ENCODE results near the gene ICAM2. TPM values are rescaled to one million over a fixed set of nuclear protein-coding genes. Genes with fewer than 3 reads are reported as not detected.

Gene ICAM2
- total and polyA plus RNA-seq, 4 donors, result 9.6 to 17.5 (median 12.4) TPM

DNA sequence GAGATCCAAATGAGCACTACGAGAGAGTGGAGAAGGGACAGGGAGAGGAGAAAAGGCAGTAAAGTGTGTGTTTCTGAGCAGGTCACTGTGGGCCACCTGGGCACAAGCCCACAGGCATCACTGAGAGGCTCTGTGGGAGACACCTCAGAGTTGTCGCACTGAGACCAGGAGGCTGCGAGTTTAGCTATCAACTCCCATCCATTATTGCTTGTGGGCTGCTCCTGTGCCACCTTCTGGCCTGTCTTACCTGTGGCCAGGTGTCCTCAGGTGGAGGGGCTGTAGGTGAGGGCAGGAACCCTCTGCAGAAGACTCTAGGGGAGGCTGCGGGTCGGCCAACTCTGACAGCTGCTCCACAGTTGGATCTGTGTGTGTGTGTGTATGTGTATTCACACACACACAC, 24.8 kb downstream of the ICAM2 start (continued):
- TF ChIP-seq FOXA2 (IDR thresholded peaks at IDR 0.05) (no peak), NR2F2 (IDR thresholded peaks at IDR 0.05) (no peak)

DNA sequence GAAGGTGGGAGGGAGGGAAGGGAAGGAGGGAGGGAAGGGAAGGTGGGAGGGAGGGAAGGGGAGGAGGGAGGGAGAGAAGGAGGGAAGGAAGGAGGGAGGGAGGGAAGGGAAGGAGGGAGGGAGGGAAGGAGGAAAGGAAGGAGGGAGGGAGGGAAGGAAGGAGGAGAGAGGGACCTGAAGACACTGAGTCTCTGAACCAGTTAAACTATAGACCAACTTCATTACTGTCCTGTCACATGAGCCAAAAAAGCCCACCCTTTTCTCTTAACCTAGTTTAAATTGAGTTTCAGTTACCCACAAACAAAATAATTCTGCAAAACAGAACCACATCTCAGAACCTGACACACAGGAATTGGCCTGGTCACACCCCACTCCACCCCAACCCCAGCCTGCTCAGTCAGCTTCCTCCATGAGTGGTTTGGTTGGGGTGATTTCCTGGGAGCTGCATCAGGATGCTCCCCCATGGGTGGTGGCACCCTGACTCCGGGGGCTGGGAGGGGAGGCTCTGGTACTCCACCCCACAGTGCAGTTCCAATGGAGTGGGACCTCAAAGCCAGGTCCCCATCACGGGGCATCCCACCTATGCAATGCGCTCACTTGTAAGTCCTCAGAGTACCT, 27.0 kb downstream of the ICAM2 start:
- 72% methylated on average over 3 of the region's 3 CpGs for WGBS
- TF ChIP-seq EGR1 (IDR thresholded peaks at IDR 0.05; ENCODE audit: low read depth in 2 of 2) (no peak), JUND (IDR thresholded peaks at IDR 0.05) (no peak), RAD21 (IDR thresholded peaks at IDR 0.05) (no peak)
- Histone ChIP-seq H3K27me3 (ENCODE audit: control insufficient read depth in 4 of 4, insufficient read depth in 4 of 4, low read length in 3 of 4) (no peaks in the 10 kb centered on the region), H3K9ac (ENCODE audit: low read depth in 1 of 2, low read length in 2 of 2) (no peak overlapping the region), H3K4me1 (ENCODE audit: control insufficient read depth in 4 of 4, insufficient read depth in 4 of 4, low read length in 3 of 4) (peaks cover 0 to 9% (median 5%) of the 10 kb centered on the region in 4 donors), H3K36me3 (ENCODE audit: control insufficient read depth in 4 of 4, insufficient read depth in 3 of 4, low read depth in 1 of 4, low read length in 3 of 4) (no peaks in the 10 kb centered on the region), H3K4me3 (ENCODE audit: low read depth in 1 of 3, low read length in 3 of 3) (no peak overlapping the region), H3K27ac (ENCODE audit: low read depth in 1 of 2, low read length in 2 of 2) (no peak overlapping the region), H3K9me3 (ENCODE audit: control insufficient read depth in 4 of 4, low read length in 3 of 4) (no peaks in the 10 kb centered on the region)
- no peak for DNase-seq (ENCODE audit: low spot score)

GRCh38 chr17:63991611-63992010, 28.8 kb downstream of the ICAM2 start:
- H3K4me3 ChIP-seq (ENCODE audit: low read depth in 1 of 3, low read length in 3 of 3), result no peak overlapping the region
- no peaks in the 10 kb centered on the region for H3K9me3 ChIP-seq (ENCODE audit: control insufficient read depth in 4 of 4, low read length in 3 of 4)
- H3K36me3 ChIP-seq (ENCODE audit: control insufficient read depth in 4 of 4, insufficient read depth in 3 of 4, low read depth in 1 of 4, low read length in 3 of 4), result no peaks in the 10 kb centered on the region
- no peak overlapping the region for H3K27ac ChIP-seq (ENCODE audit: low read depth in 1 of 2, low read length in 2 of 2)
- DNase-seq (ENCODE audit: low spot score), result no peak
- TF ChIP-seq, protein P1, sequence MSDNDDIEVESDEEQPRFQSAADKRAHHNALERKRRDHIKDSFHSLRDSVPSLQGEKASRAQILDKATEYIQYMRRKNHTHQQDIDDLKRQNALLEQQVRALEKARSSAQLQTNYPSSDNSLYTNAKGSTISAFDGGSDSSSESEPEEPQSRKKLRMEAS (IDR thresholded peaks at IDR 0.05), result no peak
- TF ChIP-seq FOXA1 (IDR thresholded peaks at IDR 0.05) (no peak), SP1 (IDR thresholded peaks at IDR 0.05) (no peak), CTCF (IDR thresholded peaks at IDR 0.05; ENCODE audit: low read depth, low read length, missing input control) (no peak), YY1 (IDR thresholded peaks at IDR 0.05) (no peak), RXRA (IDR thresholded peaks at IDR 0.05) (no peak), FOXA2 (IDR thresholded peaks at IDR 0.05) (no peak), RAD21 (IDR thresholded peaks at IDR 0.05) (no peak)
- no peak overlapping the region for H3K9ac ChIP-seq (ENCODE audit: low read depth in 1 of 2, low read length in 2 of 2)
- 82% methylated on average over 11 of the region's 11 CpGs for WGBS
- H3K27me3 ChIP-seq (ENCODE audit: control insufficient read depth in 4 of 4, insufficient read depth in 4 of 4, low read length in 3 of 4), result no peaks in the 10 kb centered on the region
- peaks cover 0 to 2% (median 0%) of the 10 kb centered on the region in 4 donors for H3K4me1 ChIP-seq (ENCODE audit: control insufficient read depth in 4 of 4, insufficient read depth in 4 of 4, low read length in 3 of 4)

- Histone ChIP-seq H3K9me3 (ENCODE audit: control insufficient read depth in 4 of 4, low read length in 3 of 4) (no peaks in the 10 kb centered on the region), H3K4me3 (ENCODE audit: low read depth in 1 of 3, low read length in 3 of 3) (no peak overlapping the region), H3K36me3 (ENCODE audit: control insufficient read depth in 4 of 4, insufficient read depth in 3 of 4, low read depth in 1 of 4, low read length in 3 of 4) (no peaks in the 10 kb centered on the region), H3K4me1 (ENCODE audit: control insufficient read depth in 4 of 4, insufficient read depth in 4 of 4, low read length in 3 of 4) (peaks cover 0 to 2% (median 0%) of the 10 kb centered on the region in 4 donors), H3K9ac (ENCODE audit: low read depth in 1 of 2, low read length in 2 of 2) (no peak overlapping the region), H3K27ac (ENCODE audit: low read depth in 1 of 2, low read length in 2 of 2) (no peak overlapping the region), H3K27me3 (ENCODE audit: control insufficient read depth in 4 of 4, insufficient read depth in 4 of 4, low read length in 3 of 4) (no peaks in the 10 kb centered on the region)
- 82% methylated on average over 21 of the region's 21 CpGs for WGBS
- DNase-seq (ENCODE audit: low spot score), result no peak
- TF ChIP-seq FOXA2 (IDR thresholded peaks at IDR 0.05) (no peak), CTCF (IDR thresholded peaks at IDR 0.05; ENCODE audit: low read depth, low read length, missing input control) (no peak), EGR1 (IDR thresholded peaks at IDR 0.05; ENCODE audit: low read depth in 2 of 2) (no peak), GABPA (IDR thresholded peaks at IDR 0.05 in 1 of 2, conservative IDR thresholded peaks at IDR 0.05 in 1 of 2) (no peak), RXRA (IDR thresholded peaks at IDR 0.05) (no peak), REST (IDR thresholded peaks at IDR 0.05) (no peak), YY1 (IDR thresholded peaks at IDR 0.05) (no peak), RAD21 (IDR thresholded peaks at IDR 0.05) (no peak), TAF1 (conservative IDR thresholded peaks at IDR 0.05) (no peak), JUND (IDR thresholded peaks at IDR 0.05) (no peak)
- TF ChIP-seq, protein P2, sequence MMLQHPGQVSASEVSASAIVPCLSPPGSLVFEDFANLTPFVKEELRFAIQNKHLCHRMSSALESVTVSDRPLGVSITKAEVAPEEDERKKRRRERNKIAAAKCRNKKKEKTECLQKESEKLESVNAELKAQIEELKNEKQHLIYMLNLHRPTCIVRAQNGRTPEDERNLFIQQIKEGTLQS (IDR thresholded peaks at IDR 0.05), result no peak
Observed at GRCh38 chr17:63989622-63990345, 30.6 kb downstream of the ICAM2 start.

All from liver (tissue), 9 donors.